H1 (cell line): ENCODE results near the gene TRMT10B. TPM values are rescaled to one million over a fixed set of nuclear protein-coding genes. Genes with fewer than 3 reads are reported as not detected.

Experiments used
- CBX5 ChIP-seq: fragments of 300-800, 300-1000 bp; sonication (generic); IDR thresholded peaks from 2 replicates; pipeline ENCODE4 v1.7.1; 2016; ENCODE audit warnings: antibody characterized with exemption, low read length, low read depth
- CREB1 ChIP-seq: IDR thresholded peaks from 2 replicates; pipeline ENCODE4 v1.6.1; 2012; ENCODE audit warnings: inconsistent platforms
- HDAC6 ChIP-seq: IDR thresholded peaks from one replicate; pipeline ENCODE4 v1.7.1; 2012; ENCODE audit warnings: low read depth, mild to moderate bottlenecking, inconsistent platforms, low read length, moderate library complexity
- POLR2AphosphoS5 ChIP-seq: IDR thresholded peaks from 2 replicates; pipeline ENCODE4 v1.6.1; 2011; ENCODE audit warnings: low read depth, low read length
- SAP30 ChIP-seq: fragments of 300-600 bp; sonication (generic); IDR thresholded peaks from 2 replicates; pipeline ENCODE4 v1.7.1; 2012; ENCODE audit warnings: low read length, moderate library complexity, mild to moderate bottlenecking, inconsistent platforms; ENCODE audit not compliant: insufficient read depth, insufficient replicate concordance
- polyA plus RNA-seq, 7 experiments: library from polyadenylated mRNA; depleted of rRNA in 3 of 7; stranded (reverse) in 5 of 7; unstranded in 2 of 7; fragments of >200 nt in 5 of 7; fragments of 200-250 nt in 2 of 7; gene quantifications; 1 replicate in 5 of 7; 2 replicates in 1 of 7; 4 replicates in 1 of 7; pipeline versions ENCODE4 v1.2.1 to v1.2.3, GENCODE V29; 2011 to 2013; ENCODE audit warnings: missing spikeins in 2 of 7, mixed read lengths in 2 of 7
- total RNA-seq: library from RNA; stranded (reverse); fragmentation: NEBNext Ultra II Directional; extraction: Animal tissue kit (Norgen Biotek cat#: 25700); gene quantifications from 2 replicates; pipeline ENCODE4 v1.2.1, GENCODE V29; 2021
- TF ChIP-seq, protein P1 (sequence below): IDR thresholded peaks from 2 replicates; pipeline ENCODE4 v1.6.1; 2011; ENCODE audit warnings: low read depth, mild to moderate bottlenecking, low read length; ENCODE audit not compliant: insufficient read depth
- TF ChIP-seq, protein P2 (sequence below), 3 experiments: IDR thresholded peaks; 1 replicate in 2 of 3; 2 replicates in 1 of 3; pipeline versions ENCODE4 v1.5.1 to v1.6.1; 2011; ENCODE audit warnings: low read length in 3 of 3, mild to moderate bottlenecking in 3 of 3, inconsistent platforms in 2 of 3, low read depth in 1 of 3, moderate library complexity in 1 of 3; ENCODE audit not compliant: insufficient read depth in 1 of 3; ENCODE audit errors: control extremely low read depth in 1 of 3

TRMT10B gene
- total and polyA plus RNA-seq, 2 of the 8 experiments (the other 6 are each of a cell fraction or from before 2014, with no cell fraction given), result 2.4 to 4.5 TPM

DNA sequence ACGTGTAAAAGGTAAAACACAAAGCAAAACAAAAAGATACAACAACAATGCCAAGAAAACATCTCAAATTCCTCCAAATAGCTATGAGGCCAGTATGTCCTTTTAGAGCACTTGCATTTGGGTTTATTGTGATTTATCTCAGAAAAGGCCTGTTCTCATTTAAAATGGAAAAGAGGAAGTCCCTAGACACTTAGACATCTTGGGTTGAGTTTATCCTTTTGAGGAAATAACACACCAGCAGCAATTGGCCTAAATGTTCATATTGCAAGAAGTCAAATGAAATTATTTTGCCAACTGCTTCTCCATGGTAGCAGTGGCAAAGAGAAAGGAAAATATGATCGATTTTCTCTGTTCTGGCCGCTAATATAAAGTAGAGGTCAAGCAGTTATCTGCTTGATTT lies 43.6 kb upstream of the TRMT10B start (continued):
- no peak for TF ChIP-seq CREB1
- no peak for TF ChIP-seq SAP30
- TF ChIP-seq POLR2AphosphoS5, result no peak
- TF ChIP-seq HDAC6, result no peak
- TF ChIP-seq, protein P1, sequence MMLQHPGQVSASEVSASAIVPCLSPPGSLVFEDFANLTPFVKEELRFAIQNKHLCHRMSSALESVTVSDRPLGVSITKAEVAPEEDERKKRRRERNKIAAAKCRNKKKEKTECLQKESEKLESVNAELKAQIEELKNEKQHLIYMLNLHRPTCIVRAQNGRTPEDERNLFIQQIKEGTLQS, result no peak
- TF ChIP-seq, protein P2, sequence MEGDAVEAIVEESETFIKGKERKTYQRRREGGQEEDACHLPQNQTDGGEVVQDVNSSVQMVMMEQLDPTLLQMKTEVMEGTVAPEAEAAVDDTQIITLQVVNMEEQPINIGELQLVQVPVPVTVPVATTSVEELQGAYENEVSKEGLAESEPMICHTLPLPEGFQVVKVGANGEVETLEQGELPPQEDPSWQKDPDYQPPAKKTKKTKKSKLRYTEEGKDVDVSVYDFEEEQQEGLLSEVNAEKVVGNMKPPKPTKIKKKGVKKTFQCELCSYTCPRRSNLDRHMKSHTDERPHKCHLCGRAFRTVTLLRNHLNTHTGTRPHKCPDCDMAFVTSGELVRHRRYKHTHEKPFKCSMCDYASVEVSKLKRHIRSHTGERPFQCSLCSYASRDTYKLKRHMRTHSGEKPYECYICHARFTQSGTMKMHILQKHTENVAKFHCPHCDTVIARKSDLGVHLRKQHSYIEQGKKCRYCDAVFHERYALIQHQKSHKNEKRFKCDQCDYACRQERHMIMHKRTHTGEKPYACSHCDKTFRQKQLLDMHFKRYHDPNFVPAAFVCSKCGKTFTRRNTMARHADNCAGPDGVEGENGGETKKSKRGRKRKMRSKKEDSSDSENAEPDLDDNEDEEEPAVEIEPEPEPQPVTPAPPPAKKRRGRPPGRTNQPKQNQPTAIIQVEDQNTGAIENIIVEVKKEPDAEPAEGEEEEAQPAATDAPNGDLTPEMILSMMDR (IDR thresholded peaks at IDR 0.05; ENCODE audit: control extremely low read depth in 1 of 3, insufficient read depth in 1 of 3, low read depth in 1 of 3, low read length in 3 of 3), result no peak
- no peak for TF ChIP-seq CBX5
